GM19328 (cell line): ENCODE results near the gene RPS4Y1.

Source experiments
- ATAC-seq: cut with Tn5 transposase; IDR thresholded peaks from one replicate; pipeline ENCODE4 v1.9.1; 2021; ENCODE audit warnings: mild to moderate bottlenecking, moderate library complexity; ENCODE audit not compliant: unreplicated experiment

RPS4Y1 gene

GRCh38 chrY:2874211-2874610 is 32.8 kb downstream of the RPS4Y1 start:
- ATAC-seq: no peak

GRCh38 chrY:2883561-2883960 is 42.2 kb downstream of the RPS4Y1 start:
- no peak for ATAC-seq

- ATAC-seq: no peak
Measured at GRCh38 chrY:2885880-2886279, 44.5 kb downstream of the RPS4Y1 start.

- no peak for ATAC-seq
Measured at GRCh38 chrY:2887386-2887785, 46.0 kb downstream of the RPS4Y1 start.

GRCh38 chrY:2887955-2888354 is 46.6 kb downstream of the RPS4Y1 start:
- no peak for ATAC-seq

- no peak for ATAC-seq
Measured at GRCh38 chrY:2893471-2893870, 52.1 kb downstream of the RPS4Y1 start.

GRCh38 chrY:2896050-2896449 is 54.6 kb downstream of the RPS4Y1 start:
- ATAC-seq: no peak

GRCh38 chrY:2907356-2907755 is 66.0 kb downstream of the RPS4Y1 start:
- no peak for ATAC-seq

- no peak for ATAC-seq
Measured at GRCh38 chrY:2913066-2913815, 71.8 kb downstream of the RPS4Y1 start.
